Muscle of leg (tissue), 11 donors: ENCODE results near the gene C2orf92. TPM values are rescaled to one million over a fixed set of nuclear protein-coding genes. Genes with fewer than 3 reads are reported as not detected.

ENCODE experiments used
- DNase-seq: peaks from one replicate; pipeline ENCODE4 v3.0.0; 2013
- H3K27ac ChIP-seq: one replicate; pipeline ENCODE4 v1.5.1; 2013; ENCODE audit warnings: mild to moderate bottlenecking, low read length, control low read depth
- H3K27me3 ChIP-seq: one replicate; pipeline ENCODE4 v1.6.1; 2013; ENCODE audit warnings: low read length; ENCODE audit not compliant: control insufficient read depth, insufficient read depth
- H3K36me3 ChIP-seq: one replicate; pipeline ENCODE4 v1.6.1; 2013; ENCODE audit warnings: low read length; ENCODE audit not compliant: control insufficient read depth, insufficient read depth
- H3K4me1 ChIP-seq: one replicate; pipeline ENCODE4 v1.6.1; 2013; ENCODE audit warnings: low read length; ENCODE audit not compliant: control insufficient read depth, insufficient read depth
- H3K4me3 ChIP-seq: one replicate; pipeline ENCODE4 v1.5.1; 2013; ENCODE audit warnings: low read length, control low read depth
- H3K9me3 ChIP-seq: replicated peaks from 2 replicates; pipeline ENCODE4 v1.6.1; 2013; ENCODE audit warnings: low read depth, low read length; ENCODE audit not compliant: control insufficient read depth
- WGBS: methylation state at CpG from one replicate; pipeline ENCODE4 v1.1.5; 2013; ENCODE audit warnings: missing lambda C conversion rate; ENCODE audit not compliant: insufficient coverage; 5-methylcytosine and 5-hydroxymethylcytosine counted together
- polyA plus RNA-seq, 8 donors: library from polyadenylated mRNA; unstranded; fragments of 120-200 nt; gene quantifications; one replicate each; pipeline versions ENCODE4 v1.2.1 to v1.2.3, GENCODE V29; 2013; ENCODE audit warnings: inconsistent platforms in 1 of 8, low replicate concordance in 1 of 8; ENCODE audit not compliant: insufficient read length in 8 of 8, insufficient read depth in 1 of 8
- total RNA-seq: library from RNA; stranded (reverse); fragments of 120-200 nt; gene quantifications from one replicate; pipeline ENCODE4 v1.2.4, GENCODE V29; 2013

The C2orf92 gene
- total and polyA plus RNA-seq, 9 donors, result 4.6 to 21.1 (median 12.0) TPM

- no peak overlapping the region for H3K4me3 ChIP-seq
- no peaks in the 10 kb centered on the region for H3K27me3 ChIP-seq
- no peak for DNase-seq
- H3K4me1 ChIP-seq, result peaks cover 24% of the 10 kb centered on the region
- WGBS, result 86% methylated on average over 3 of the region's 3 CpGs
- H3K36me3 ChIP-seq, result no peaks in the 10 kb centered on the region
- no peak overlapping the region for H3K27ac ChIP-seq
- H3K9me3 ChIP-seq, result no peaks in the 10 kb centered on the region
Observed at GRCh38 chr2:97718942-97719341, 49.4 kb downstream of the C2orf92 start.

GRCh38 chr2:97719362-97720155 is 50.0 kb downstream of the C2orf92 start:
- Histone ChIP-seq H3K27me3 (no peaks in the 10 kb centered on the region), H3K9me3 (no peaks in the 10 kb centered on the region), H3K4me3 (no peak overlapping the region), H3K36me3 (no peaks in the 10 kb centered on the region), H3K4me1 (peaks cover 25% of the 10 kb centered on the region), H3K27ac (no peak overlapping the region)
- 98% methylated on average over 11 of the region's 16 CpGs for WGBS
- DNase-seq, result no peak

- no peak for DNase-seq
- H3K27ac ChIP-seq, result no peak overlapping the region
- H3K9me3 ChIP-seq, result no peaks in the 10 kb centered on the region
- H3K27me3 ChIP-seq, result no peaks in the 10 kb centered on the region
- H3K4me3 ChIP-seq, result no peak overlapping the region
- peaks cover 36% of the 10 kb centered on the region for H3K4me1 ChIP-seq
- WGBS, result 38% methylated on average over 1 of the region's 2 CpGs
- H3K36me3 ChIP-seq, result no peaks in the 10 kb centered on the region
Observed at GRCh38 chr2:97720746-97721145, 51.2 kb downstream of the C2orf92 start.

GRCh38 chr2:97722227-97722626 is 52.7 kb downstream of the C2orf92 start:
- DNase-seq, result no peak
- Histone ChIP-seq H3K27ac (no peak overlapping the region), H3K4me3 (no peak overlapping the region), H3K27me3 (no peaks in the 10 kb centered on the region), H3K9me3 (no peaks in the 10 kb centered on the region), H3K36me3 (no peaks in the 10 kb centered on the region), H3K4me1 (peaks cover 43% of the 10 kb centered on the region)
- 94% methylated on average over 6 of the region's 6 CpGs for WGBS

GRCh38 chr2:97723156-97724072 is 53.9 kb downstream of the C2orf92 start:
- WGBS, result 78% methylated on average over 30 of the region's 37 CpGs
- no peak for DNase-seq

GRCh38 chr2:97724073-97724410 is 54.5 kb downstream of the C2orf92 start:
- no peaks in the 10 kb centered on the region for H3K27me3 ChIP-seq
- H3K36me3 ChIP-seq, result no peaks in the 10 kb centered on the region
- H3K4me1 ChIP-seq, result peaks cover 41% of the 10 kb centered on the region
- H3K4me3 ChIP-seq, result no peak overlapping the region
- no peak for DNase-seq
- H3K9me3 ChIP-seq, result no peaks in the 10 kb centered on the region
- WGBS, result 44% methylated on average over 41 of the region's 41 CpGs
- no peak overlapping the region for H3K27ac ChIP-seq

More at GRCh38 chr2:97723156-97724072, 53.9 kb downstream of the C2orf92 start:
- H3K4me1 ChIP-seq, result peaks cover 41% of the 10 kb centered on the region
- no peaks in the 10 kb centered on the region for H3K27me3 ChIP-seq
- no peak overlapping the region for H3K4me3 ChIP-seq
- no peaks in the 10 kb centered on the region for H3K36me3 ChIP-seq
- H3K9me3 ChIP-seq, result no peaks in the 10 kb centered on the region
- no peak overlapping the region for H3K27ac ChIP-seq

- Histone ChIP-seq H3K36me3 (no peaks in the 10 kb centered on the region), H3K4me1 (peaks cover 42% of the 10 kb centered on the region), H3K4me3 (no peak overlapping the region), H3K27me3 (no peaks in the 10 kb centered on the region), H3K9me3 (no peaks in the 10 kb centered on the region), H3K27ac (no peak overlapping the region)
- no peak for DNase-seq
- 64% methylated on average over 11 of the region's 17 CpGs for WGBS
Observed at GRCh38 chr2:97724501-97724900, 55.0 kb downstream of the C2orf92 start.

- WGBS, result 87% methylated on average over 17 of the region's 31 CpGs
Observed at GRCh38 chr2:97724946-97725688, 55.6 kb downstream of the C2orf92 start.

GRCh38 chr2:97726261-97727064 is 57.0 kb downstream of the C2orf92 start:
- H3K27me3 ChIP-seq, result no peaks in the 10 kb centered on the region
- peak overlapping the region; percentile 87 for H3K27ac ChIP-seq
- H3K4me3 ChIP-seq, result no peak overlapping the region
- peaks cover 47% of the 10 kb centered on the region for H3K4me1 ChIP-seq
- DNase-seq, result peak; percentile 84
- H3K36me3 ChIP-seq, result no peaks in the 10 kb centered on the region
- WGBS, result 29% methylated on average over 4 of the region's 4 CpGs
- peaks cover 6% of the 10 kb centered on the region for H3K9me3 ChIP-seq

More at GRCh38 chr2:97724946-97725688, 55.6 kb downstream of the C2orf92 start:
- Histone ChIP-seq H3K9me3 (peaks cover 2% of the 10 kb centered on the region), H3K4me3 (no peak overlapping the region), H3K4me1 (peaks cover 42% of the 10 kb centered on the region), H3K27ac (peak overlapping the region; percentile 87), H3K36me3 (no peaks in the 10 kb centered on the region), H3K27me3 (no peaks in the 10 kb centered on the region)
- DNase-seq, result no peak
